ENCODE measurements around the gene LRBA. TPM values are rescaled to one million over a fixed set of nuclear protein-coding genes. Genes with fewer than 3 reads are reported as not detected.
"Not testable (repeated sequence)": the region's sequence is repeated elsewhere in the genome, so short reads cannot be mapped to it uniquely, and the experiment has no call there.

LRBA gene
- total and polyA plus RNA-seq, 9 donors, result 9.7 to 49.2 (median 30.4) TPM

DNA sequence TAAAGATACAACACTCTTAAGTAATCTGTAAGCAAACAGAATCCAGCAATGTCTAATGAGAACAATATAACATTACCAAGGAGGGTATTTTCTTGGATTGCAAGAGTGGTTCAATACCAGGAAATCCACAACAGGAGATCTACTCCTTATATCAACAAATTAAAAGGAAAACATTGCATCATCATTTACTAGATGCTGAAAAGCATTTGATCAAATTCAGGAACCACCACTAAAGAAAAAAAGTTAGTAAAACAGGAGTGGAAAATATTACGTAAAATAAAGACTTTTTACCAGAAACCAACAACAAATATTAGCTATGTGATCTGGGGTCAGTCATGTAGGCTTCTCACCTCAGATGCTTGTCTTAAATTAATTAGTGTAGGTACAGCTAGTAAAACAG, 499.9 kb downstream of the LRBA start:
- Histone ChIP-seq H3K4me1 (ENCODE audit: insufficient read depth) (no peaks in the 10 kb centered on the region), H3K36me3 (no peaks in the 10 kb centered on the region), H3K27me3 (peaks cover 2% of the 10 kb centered on the region), H3K9me3 (no peaks in the 10 kb centered on the region), H3K4me3 (no peak overlapping the region), H3K27ac (no peak overlapping the region)
- 88 to 99% (median 94%) methylated on average over 1 of the region's 1 CpG for WGBS, 3 donors
- DNase-seq, result no peak
- intact Hi-C loops (cut with DNase I), result no loop called here
- no peak for TF ChIP-seq CTCF (IDR thresholded peaks at IDR 0.05)

DNA sequence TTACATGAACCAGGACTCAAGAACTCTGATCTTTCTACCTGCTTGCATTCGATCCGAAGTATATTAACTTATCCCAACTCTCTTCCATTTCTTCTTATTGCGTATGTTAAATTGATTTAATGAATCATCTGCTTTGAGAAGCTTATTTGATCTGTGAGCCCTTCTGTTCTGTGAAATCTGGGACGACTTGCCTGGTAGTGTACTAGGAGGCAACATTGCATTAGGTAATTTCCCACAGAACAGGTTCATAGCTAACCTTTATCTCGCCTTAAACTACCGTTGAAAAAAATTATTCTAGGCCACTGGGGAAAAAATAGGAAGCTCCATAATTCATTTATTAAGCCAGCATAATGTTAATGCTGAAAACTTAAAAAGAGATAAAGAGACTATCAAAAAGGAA, 500.4 kb downstream of the LRBA start:
- no peak overlapping the region for H3K27ac ChIP-seq
- H3K27me3 ChIP-seq, result peaks cover 2% of the 10 kb centered on the region
- no peak overlapping the region for H3K4me3 ChIP-seq
- WGBS, 3 donors, result 89 to 93% (median 90%) methylated on average over 6 of the region's 6 CpGs
- no peaks in the 10 kb centered on the region for H3K36me3 ChIP-seq
- H3K4me1 ChIP-seq (ENCODE audit: insufficient read depth), result no peaks in the 10 kb centered on the region
- DNase-seq, result no peak
- TF ChIP-seq EP300 (IDR thresholded peaks at IDR 0.05) (no peak), POLR2A (IDR thresholded peaks at IDR 0.05) (no peak), CTCF (IDR thresholded peaks at IDR 0.05) (no peak)
- no peaks in the 10 kb centered on the region for H3K9me3 ChIP-seq
- intact Hi-C loops (cut with DNase I), result no loop called here

GRCh38 chr4:150510176-150510865, 504.8 kb downstream of the LRBA start:
- Histone ChIP-seq H3K27ac (no peak overlapping the region), H3K4me3 (no peak overlapping the region), H3K36me3 (no peaks in the 10 kb centered on the region), H3K4me1 (ENCODE audit: insufficient read depth) (no peaks in the 10 kb centered on the region), H3K27me3 (no peaks in the 10 kb centered on the region), H3K9me3 (no peaks in the 10 kb centered on the region)
- intact Hi-C loops (cut with DNase I), result no loop called here
- WGBS, 3 donors, result 85 to 87% (median 86%) methylated on average over 6 of the region's 6 CpGs
- TF ChIP-seq CTCF (IDR thresholded peaks at IDR 0.05), result no peak
- no peak for TF ChIP-seq POLR2A (IDR thresholded peaks at IDR 0.05)
- no peak for TF ChIP-seq EP300 (IDR thresholded peaks at IDR 0.05)
- DNase-seq, result no peak

- H3K4me3 ChIP-seq; H3K27me3 ChIP-seq; intact Hi-C loops (cut with DNase I); H3K9me3 ChIP-seq; H3K27ac ChIP-seq; H3K36me3 ChIP-seq; DNase-seq; H3K4me1 ChIP-seq (ENCODE audit: insufficient read depth): not testable (repeated sequence)
- 93 to 97% (median 97%) methylated on average over 3 of the region's 3 CpGs for WGBS, 3 donors
Observed at GRCh38 chr4:150507656-150508055, 507.4 kb downstream of the LRBA start.

- intact Hi-C loops (cut with DNase I), result no loop called here
- H3K36me3 ChIP-seq, result no peaks in the 10 kb centered on the region
- no peak overlapping the region for H3K4me3 ChIP-seq
- no peak overlapping the region for H3K27ac ChIP-seq
- no peak for DNase-seq
- no peaks in the 10 kb centered on the region for H3K27me3 ChIP-seq
- H3K4me1 ChIP-seq (ENCODE audit: insufficient read depth), result no peaks in the 10 kb centered on the region
- H3K9me3 ChIP-seq, result no peaks in the 10 kb centered on the region
- TF ChIP-seq EP300 (IDR thresholded peaks at IDR 0.05), result no peak
Observed at GRCh38 chr4:150501983-150502382, 513.1 kb downstream of the LRBA start.

Measured in ovary (tissue), 9 donors.